GM19025 (cell line): Measurements from ENCODE around the gene SLCO3A1.
"Not testable (repeated sequence)": the region's sequence is repeated elsewhere in the genome, so short reads cannot be mapped to it uniquely, and the experiment has no call there.

ENCODE experiments used
- ATAC-seq: cut with Tn5 transposase; IDR thresholded peaks from one replicate; pipeline ENCODE4 v1.9.1; 2021; ENCODE audit warnings: mild to moderate bottlenecking, low read depth, moderate library complexity; ENCODE audit not compliant: unreplicated experiment

SLCO3A1 gene

GRCh38 chr15:92168066-92168683 lies 314.7 kb downstream of the SLCO3A1 start:
- no peak for ATAC-seq

- no peak for ATAC-seq
These were observed 317.4 kb downstream of the SLCO3A1 start for GRCh38 chr15:92170897-92171296.

GRCh38 chr15:92178911-92179310 lies 325.4 kb downstream of the SLCO3A1 start:
- ATAC-seq: no peak

- no peak for ATAC-seq
These were observed 330.6 kb downstream of the SLCO3A1 start for GRCh38 chr15:92184142-92184541.

- no peak for ATAC-seq
These were observed 331.2 kb downstream of the SLCO3A1 start for GRCh38 chr15:92184679-92185230.

- no peak for ATAC-seq
These were observed 334.5 kb downstream of the SLCO3A1 start for GRCh38 chr15:92187975-92188374.

GRCh38 chr15:92189166-92189565 lies 335.7 kb downstream of the SLCO3A1 start:
- ATAC-seq: no peak

GRCh38 chr15:92195241-92195640 lies 341.7 kb downstream of the SLCO3A1 start:
- no peak for ATAC-seq

GRCh38 chr15:92196342-92196741 lies 342.8 kb downstream of the SLCO3A1 start:
- no peak for ATAC-seq

- no peak for ATAC-seq
These were observed 344.2 kb downstream of the SLCO3A1 start for GRCh38 chr15:92197746-92198145.

GRCh38 chr15:92200891-92201290 lies 347.4 kb downstream of the SLCO3A1 start:
- no peak for ATAC-seq

GRCh38 chr15:92205255-92205739 lies 351.8 kb downstream of the SLCO3A1 start:
- no peak for ATAC-seq

- ATAC-seq: not testable (repeated sequence)
These were observed 354.1 kb downstream of the SLCO3A1 start for GRCh38 chr15:92207601-92208000.
